Astrocyte (in vitro differentiated cells and primary cell): Measurements from ENCODE around the gene ACAP3. TPM values are rescaled to one million over a fixed set of nuclear protein-coding genes. Genes with fewer than 3 reads are reported as not detected.

ENCODE experiments used
- DNase-seq: peaks from one replicate; pipeline ENCODE4 v3.0.0-alpha.2; 2010; ENCODE audit warnings: low read depth
- FAIRE-seq: peaks from 2 replicates; lab custom pipeline; 2011; peaks lifted over from hg19 to GRCh38; lab: Jason Lieb, UNC
- H2AFZ ChIP-seq: 2 replicates; pipeline ENCODE4 v1.6.0; 2012; ENCODE audit warnings: low read depth, low read length, inconsistent platforms
- H3K27ac ChIP-seq: 2 replicates; pipeline ENCODE4 v1.5.1; 2011; ENCODE audit warnings: low read depth, low read length, inconsistent platforms
- H3K27me3 ChIP-seq: 2 replicates; pipeline ENCODE4 v1.6.0; 2011; ENCODE audit warnings: low read length, inconsistent platforms; ENCODE audit not compliant: insufficient read depth
- H3K36me3 ChIP-seq: 2 replicates; pipeline ENCODE4 v1.5.1; 2011; ENCODE audit warnings: low read length, inconsistent platforms; ENCODE audit not compliant: insufficient read depth
- H3K4me1 ChIP-seq: 2 replicates; pipeline ENCODE4 v1.5.1; 2011; ENCODE audit warnings: low read length, inconsistent platforms; ENCODE audit not compliant: insufficient read depth
- H3K4me2 ChIP-seq: 2 replicates; pipeline ENCODE4 v1.6.0; 2012; ENCODE audit warnings: low read length, inconsistent platforms
- H3K4me3 ChIP-seq: 2 replicates; pipeline ENCODE4 v1.5.1; 2011; ENCODE audit warnings: low read depth, mild to moderate bottlenecking, low read length, inconsistent platforms; ENCODE audit not compliant: insufficient read depth
- H3K79me2 ChIP-seq: 2 replicates; pipeline ENCODE4 v1.6.0; 2012; ENCODE audit warnings: mild to moderate bottlenecking, low read length, inconsistent platforms; ENCODE audit not compliant: insufficient read depth
- H3K9ac ChIP-seq: 2 replicates; pipeline ENCODE4 v1.6.0; 2012; ENCODE audit warnings: mild to moderate bottlenecking, low read length, inconsistent platforms
- H3K9me3 ChIP-seq: 2 replicates; pipeline ENCODE4 v1.5.1; 2012; ENCODE audit warnings: low read depth, mild to moderate bottlenecking, low read length, inconsistent platforms; ENCODE audit not compliant: insufficient read depth
- H4K20me1 ChIP-seq: 2 replicates; pipeline ENCODE4 v1.6.0; 2012; ENCODE audit warnings: low read length, inconsistent platforms; ENCODE audit not compliant: insufficient read depth
- H3K27ac Mint-ChIP-seq: one replicate; pipeline ENCODE4 v1.8.0; 2021; ENCODE audit warnings: mild to moderate bottlenecking, mixed read lengths; ENCODE audit not compliant: unreplicated experiment
- H3K27me3 Mint-ChIP-seq: one replicate; pipeline ENCODE4 v1.8.0; 2021; ENCODE audit warnings: low read depth, mixed read lengths; ENCODE audit not compliant: unreplicated experiment
- H3K36me3 Mint-ChIP-seq: one replicate; pipeline ENCODE4 v1.8.0; 2021; ENCODE audit warnings: low read depth, mixed read lengths; ENCODE audit not compliant: unreplicated experiment
- H3K4me1 Mint-ChIP-seq: one replicate; pipeline ENCODE4 v1.8.0; 2021; ENCODE audit warnings: low read depth, mixed read lengths; ENCODE audit not compliant: unreplicated experiment
- H3K4me3 Mint-ChIP-seq: one replicate; pipeline ENCODE4 v1.8.0; 2021; ENCODE audit warnings: mild to moderate bottlenecking, moderate library complexity, mixed read lengths; ENCODE audit not compliant: unreplicated experiment
- H3K9me3 Mint-ChIP-seq: one replicate; pipeline ENCODE4 v1.8.0; 2021; ENCODE audit warnings: mild to moderate bottlenecking, mixed read lengths; ENCODE audit not compliant: unreplicated experiment
- CTCF ChIP-seq: IDR thresholded peaks from 2 replicates; pipeline ENCODE4 v1.5.1; 2011; ENCODE audit warnings: low read depth, mild to moderate bottlenecking, inconsistent platforms, low read length, moderate library complexity; ENCODE audit not compliant: insufficient read depth
- EZH2 ChIP-seq: IDR thresholded peaks from 2 replicates; pipeline ENCODE4 v1.6.1; 2012; ENCODE audit warnings: mild to moderate bottlenecking, low read length, inconsistent platforms; ENCODE audit not compliant: insufficient read depth
- total RNA-seq: library from RNA; stranded (reverse); gene quantifications from 2 replicates; pipeline ENCODE4 v1.2.1, GENCODE V29; 2021

ACAP3 gene
- total RNA-seq, 1 donor from 2014 or later: 64.0 TPM

- no peak overlapping the region for H3K4me2 ChIP-seq
- H3K9ac ChIP-seq: peak overlapping the region; percentile 40
- no peak overlapping the region for H3K4me3 ChIP-seq
- TF ChIP-seq CTCF (no peak), EZH2 (no peak)
- peaks cover 2% of the 10 kb centered on the region for H3K27me3 Mint-ChIP-seq
- no peaks in the 10 kb centered on the region for H3K9me3 ChIP-seq
- H3K36me3 Mint-ChIP-seq: no peaks in the 10 kb centered on the region
- no peak for FAIRE-seq
- peak; percentile 54 for DNase-seq
- H3K4me1 ChIP-seq: peaks cover 6% of the 10 kb centered on the region
- H3K79me2 ChIP-seq: no peaks in the 10 kb centered on the region
- no peaks in the 10 kb centered on the region for H4K20me1 ChIP-seq
- no peaks in the 10 kb centered on the region for H3K4me1 Mint-ChIP-seq
- H2AFZ ChIP-seq: no peak overlapping the region
- no peak overlapping the region for H3K27ac ChIP-seq
- no peak overlapping the region for H3K27ac Mint-ChIP-seq
- no peaks in the 10 kb centered on the region for H3K9me3 Mint-ChIP-seq
- no peaks in the 10 kb centered on the region for H3K36me3 ChIP-seq
- no peaks in the 10 kb centered on the region for H3K27me3 ChIP-seq
- H3K4me3 Mint-ChIP-seq: no peak overlapping the region
Measured at GRCh38 chr1:1281533-1282321, 26.0 kb downstream of the ACAP3 start.

GRCh38 chr1:1280782-1281481 lies 26.8 kb downstream of the ACAP3 start:
- no peak for DNase-seq
- Histone ChIP-seq H3K9me3 (no peaks in the 10 kb centered on the region), H2AFZ (no peak overlapping the region), H3K4me3 (no peak overlapping the region), H3K36me3 (no peaks in the 10 kb centered on the region), H3K27me3 (no peaks in the 10 kb centered on the region), H3K4me2 (no peak overlapping the region), H4K20me1 (no peaks in the 10 kb centered on the region), H3K4me1 (peaks cover 9% of the 10 kb centered on the region), H3K9ac (no peak overlapping the region), H3K27ac (no peak overlapping the region), H3K79me2 (no peaks in the 10 kb centered on the region)
- no peaks in the 10 kb centered on the region for H3K9me3 Mint-ChIP-seq
- no peak for FAIRE-seq
- peaks cover 2% of the 10 kb centered on the region for H3K27me3 Mint-ChIP-seq
- H3K4me3 Mint-ChIP-seq: no peak overlapping the region
- H3K27ac Mint-ChIP-seq: no peak overlapping the region
- TF ChIP-seq EZH2 (no peak), CTCF (no peak)
- peaks cover 3% of the 10 kb centered on the region for H3K4me1 Mint-ChIP-seq
- no peaks in the 10 kb centered on the region for H3K36me3 Mint-ChIP-seq
